ENCODE results near the gene CD6.
"Not testable (repeated sequence)": the region's sequence is repeated elsewhere in the genome, so short reads cannot be mapped to it uniquely, and the experiment has no call there.

DNA sequence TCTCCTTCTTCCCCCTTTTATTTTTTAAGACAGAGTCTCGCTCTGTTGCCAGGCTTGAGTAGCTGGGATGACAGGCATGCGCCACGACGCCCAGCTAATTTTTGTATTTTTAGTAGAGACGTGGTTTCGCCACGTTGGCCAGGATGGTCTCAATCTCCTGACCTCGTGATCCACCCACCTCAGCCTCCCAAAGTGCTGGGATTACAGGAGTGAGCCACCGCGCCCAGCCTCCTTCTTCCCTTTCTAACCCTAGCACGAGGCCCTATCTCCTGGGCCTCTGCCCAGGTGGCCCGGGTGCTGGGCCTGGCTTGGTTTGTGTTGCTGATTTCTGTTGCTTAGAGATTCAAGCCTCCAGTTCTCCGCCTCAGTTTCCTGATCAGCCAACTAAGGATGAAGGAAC lies 2.8 kb downstream of the CD6 start:
- TF ChIP-seq POLR2A, POLR2AphosphoS5 (IDR thresholded peaks at IDR 0.05): not testable (repeated sequence)
- TF ChIP-seq, protein P1, sequence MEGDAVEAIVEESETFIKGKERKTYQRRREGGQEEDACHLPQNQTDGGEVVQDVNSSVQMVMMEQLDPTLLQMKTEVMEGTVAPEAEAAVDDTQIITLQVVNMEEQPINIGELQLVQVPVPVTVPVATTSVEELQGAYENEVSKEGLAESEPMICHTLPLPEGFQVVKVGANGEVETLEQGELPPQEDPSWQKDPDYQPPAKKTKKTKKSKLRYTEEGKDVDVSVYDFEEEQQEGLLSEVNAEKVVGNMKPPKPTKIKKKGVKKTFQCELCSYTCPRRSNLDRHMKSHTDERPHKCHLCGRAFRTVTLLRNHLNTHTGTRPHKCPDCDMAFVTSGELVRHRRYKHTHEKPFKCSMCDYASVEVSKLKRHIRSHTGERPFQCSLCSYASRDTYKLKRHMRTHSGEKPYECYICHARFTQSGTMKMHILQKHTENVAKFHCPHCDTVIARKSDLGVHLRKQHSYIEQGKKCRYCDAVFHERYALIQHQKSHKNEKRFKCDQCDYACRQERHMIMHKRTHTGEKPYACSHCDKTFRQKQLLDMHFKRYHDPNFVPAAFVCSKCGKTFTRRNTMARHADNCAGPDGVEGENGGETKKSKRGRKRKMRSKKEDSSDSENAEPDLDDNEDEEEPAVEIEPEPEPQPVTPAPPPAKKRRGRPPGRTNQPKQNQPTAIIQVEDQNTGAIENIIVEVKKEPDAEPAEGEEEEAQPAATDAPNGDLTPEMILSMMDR (IDR thresholded peaks at IDR 0.05): not testable (repeated sequence)

Measured in stomach (tissue), 4 donors.